Hematopoietic multipotent progenitor cell treated with erythropoietin and hydrocortisone succinate and interleukin-3 and kit ligand, for 17 days (in vitro differentiated cells): ENCODE data around the gene MYL11.
"Not testable (repeated sequence)": the region's sequence is repeated elsewhere in the genome, so short reads cannot be mapped to it uniquely, and the experiment has no call there.

Source experiments
- DNase-seq: peaks from one replicate; pipeline ENCODE4 v3.0.0-alpha.2; 2015; ENCODE audit warnings: low spot score

Gene MYL11

GRCh38 chr16:30374538-30374937 is at the start of gene MYL11:
TSS of gene MYL11 (plus strand) at chr16:30374802. CDS start at chr16:30374858, 56 bp downstream.
- DNase-seq = no peak

GRCh38 chr16:30334473-30334989 is 40.1 kb upstream of the MYL11 start:
- DNase-seq = peak; percentile 82

GRCh38 chr16:30335028-30335597 is 39.5 kb upstream of the MYL11 start:
- DNase-seq = peak; percentile 80

DNA sequence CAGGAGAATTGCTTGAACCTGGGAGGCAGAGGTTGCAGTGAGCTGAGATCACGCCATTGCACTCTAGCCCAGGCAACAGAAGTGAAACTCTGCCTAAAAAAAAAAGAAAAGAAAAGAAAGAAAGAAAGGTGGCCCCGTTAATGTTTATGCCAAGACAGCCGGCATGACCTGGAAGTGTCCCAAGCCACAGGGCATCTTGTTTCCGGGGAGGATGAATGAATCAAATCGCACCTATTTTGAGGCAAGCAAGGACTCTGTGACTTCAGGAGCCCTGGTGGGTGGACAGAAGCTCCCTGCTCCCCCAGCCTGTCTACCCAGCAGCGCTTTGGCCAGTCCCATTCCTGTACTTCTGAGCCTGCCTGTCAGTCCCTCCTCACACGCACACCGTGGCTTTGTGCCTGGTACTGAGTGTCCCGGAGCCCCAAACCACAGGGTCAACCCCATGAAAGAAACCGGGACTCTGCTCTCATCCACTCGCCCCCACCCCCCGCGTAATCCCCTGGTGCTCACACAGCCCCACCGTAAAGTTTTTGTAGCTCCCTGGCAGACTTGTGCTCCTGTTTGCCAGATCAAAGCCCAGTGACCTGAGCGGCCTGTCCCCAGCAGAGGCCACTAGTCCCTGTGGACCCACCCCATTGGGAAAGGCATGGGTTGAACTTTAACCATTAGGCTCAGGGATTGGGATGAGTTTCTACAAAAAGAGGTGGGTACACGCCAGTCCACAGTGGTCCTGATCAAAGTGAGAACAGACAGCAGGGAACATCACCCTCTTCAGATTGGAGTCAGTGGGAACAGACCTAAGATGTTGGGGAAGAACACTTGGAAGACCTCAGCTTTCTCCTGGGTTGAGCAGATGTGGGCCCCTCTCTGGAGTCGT is 38.8 kb upstream of the MYL11 start:
- no peak for DNase-seq

GRCh38 chr16:30337964-30338357 is 36.6 kb upstream of the MYL11 start:
- not testable (repeated sequence) for DNase-seq

DNA sequence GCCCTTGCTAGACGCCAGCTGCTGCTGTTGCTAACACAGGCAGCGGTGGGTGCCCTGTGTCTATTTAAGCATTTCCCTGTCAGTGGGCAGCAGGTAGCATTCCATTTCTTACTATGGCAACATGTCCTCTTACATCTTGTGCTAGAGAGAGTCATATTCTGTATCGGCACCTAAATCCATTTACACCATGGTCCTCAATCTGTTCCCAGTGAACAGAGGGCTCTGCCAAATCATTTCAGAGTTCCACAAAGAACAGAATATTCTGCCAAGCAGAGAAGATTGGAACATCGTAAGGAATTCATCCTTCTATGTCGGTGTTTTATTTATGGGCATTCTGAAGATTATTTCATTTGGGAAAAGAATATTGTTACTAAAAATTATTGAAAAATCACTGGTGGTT is 35.9 kb upstream of the MYL11 start:
- not testable (repeated sequence) for DNase-seq

- DNase-seq = no peak
Observed at GRCh38 chr16:30340621-30341020, 34.0 kb upstream of the MYL11 start.

DNA sequence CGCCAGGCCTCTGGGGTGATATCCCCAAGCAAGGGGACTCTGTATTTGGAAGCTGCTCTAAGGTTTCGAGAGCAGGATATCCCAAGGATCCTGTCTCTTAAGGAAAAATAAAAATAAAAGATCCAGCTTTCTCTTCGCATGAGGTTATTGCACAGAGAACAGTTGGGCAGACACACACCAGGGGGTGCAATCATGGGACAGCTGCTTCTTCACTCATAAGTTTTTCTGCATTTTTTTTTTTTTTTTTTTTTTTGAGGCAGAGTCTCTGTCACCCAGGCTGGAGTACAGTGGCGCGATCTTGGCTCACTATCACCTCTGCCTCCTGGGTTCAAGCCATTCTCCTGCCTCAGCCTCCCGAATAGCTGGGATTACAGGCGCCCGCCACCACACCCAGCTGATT is 32.6 kb upstream of the MYL11 start:
- DNase-seq = not testable (repeated sequence)

- DNase-seq = no peak
Observed at GRCh38 chr16:30342751-30343490, 31.7 kb upstream of the MYL11 start.

GRCh38 chr16:30343491-30343820 is 31.1 kb upstream of the MYL11 start:
- not testable (repeated sequence) for DNase-seq

DNA sequence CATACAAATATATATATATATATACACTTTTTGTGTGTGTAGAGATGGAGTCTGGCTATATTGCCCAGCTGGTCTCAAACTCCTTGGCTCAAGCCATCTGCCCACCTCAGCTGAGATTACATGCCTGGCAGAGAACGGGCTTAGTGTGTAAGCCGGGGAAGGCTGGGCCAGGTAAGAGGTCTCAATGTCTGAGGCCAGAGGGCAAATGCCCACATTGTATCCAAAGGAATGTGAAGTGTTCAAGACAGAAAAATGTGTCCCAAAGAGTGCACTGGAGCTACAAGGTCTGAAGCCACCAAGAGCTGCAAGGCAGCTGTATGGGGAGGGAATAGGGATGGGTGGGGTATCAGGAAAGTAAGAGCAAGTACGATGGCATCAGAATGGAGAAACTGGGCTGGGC is 28.3 kb upstream of the MYL11 start:
- no peak for DNase-seq

GRCh38 chr16:30348113-30348512 is 26.5 kb upstream of the MYL11 start:
- DNase-seq = no peak

DNA sequence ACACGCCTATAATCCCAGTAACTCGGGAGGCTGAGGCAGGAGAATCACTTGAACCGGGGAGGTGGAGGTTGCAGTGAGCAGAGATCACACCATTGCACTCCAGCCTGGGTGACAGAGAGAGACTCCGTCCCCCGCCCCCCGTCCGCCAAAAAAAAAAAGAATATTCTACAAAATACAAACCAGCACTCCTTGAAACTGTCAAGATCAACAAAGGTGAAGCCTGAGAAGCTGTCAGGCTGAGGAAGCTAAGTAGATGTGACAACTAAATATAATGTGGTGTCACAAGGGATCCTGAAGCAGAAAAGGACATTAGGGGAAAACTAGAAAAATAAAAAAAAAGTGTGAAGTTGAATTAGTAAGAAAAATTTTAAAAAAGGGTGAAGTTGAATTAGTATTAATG is 25.7 kb upstream of the MYL11 start:
- DNase-seq = no peak

GRCh38 chr16:30349675-30350074 is 24.9 kb upstream of the MYL11 start:
- no peak for DNase-seq

GRCh38 chr16:30350134-30350871 is 24.3 kb upstream of the MYL11 start:
- DNase-seq = no peak

GRCh38 chr16:30351001-30351441 is 23.6 kb upstream of the MYL11 start:
- DNase-seq = no peak

- no peak for DNase-seq
Observed at GRCh38 chr16:30351586-30352419, 22.8 kb upstream of the MYL11 start.

GRCh38 chr16:30352488-30353401 is 21.9 kb upstream of the MYL11 start:
- DNase-seq = no peak

GRCh38 chr16:30353438-30354129 is 21.0 kb upstream of the MYL11 start:
- no peak for DNase-seq
